A673 (cell line): ENCODE results near the gene STING1. TPM values are rescaled to one million over a fixed set of nuclear protein-coding genes. Genes with fewer than 3 reads are reported as not detected.
"Not testable (repeated sequence)": the region's sequence is repeated elsewhere in the genome, so short reads cannot be mapped to it uniquely, and the experiment has no call there.

Source experiments
- BruUV-seq: library from RNA; stranded (reverse); fragments of 400-500 nt; replicated peaks from 2 replicates; lab custom pipeline; 2021; lab: Mats Ljungman, UMichigan
- CTCF ChIA-PET: fragments of 300-600 bp; sonication (Branson Sonifier 250); formaldehyde crosslinking; loops from one replicate; lab custom pipeline; 2022; ENCODE audit warnings: antibody characterized with exemption; lab: Charles Lee
- POLR2A ChIA-PET: fragments of 300-600 bp; sonication (Branson Sonifier 250); formaldehyde crosslinking; loops from one replicate; lab custom pipeline; 2022; ENCODE audit warnings: antibody characterized with exemption; ENCODE audit not compliant: low non-redundant PET; lab: Charles Lee
- DNase-seq: peaks from one replicate; pipeline ENCODE4 v3.0.0-alpha.2; 2015; ENCODE audit warnings: low spot score
- H3K27ac ChIP-seq: fragments of 200-600 bp; sonication (generic); 2 replicates; pipeline ENCODE4 v1.5.1; 2016; ENCODE audit warnings: mixed run types, low read depth, mild to moderate bottlenecking, mixed read lengths, antibody characterized with exemption, low read length; ENCODE audit not compliant: poor library complexity, severe bottlenecking
- H3K27me3 ChIP-seq: fragments of 200-600 bp; sonication (generic); replicated peaks from 2 replicates; pipeline ENCODE4 v1.6.1; 2017; ENCODE audit warnings: mixed run types, low read depth, mild to moderate bottlenecking, mixed read lengths, antibody characterized with exemption, low read length; ENCODE audit not compliant: insufficient read depth, poor library complexity
- H3K36me3 ChIP-seq: fragments of 200-600 bp; sonication (generic); 2 replicates; pipeline ENCODE4 v1.6.1; 2016; ENCODE audit warnings: mixed run types, mild to moderate bottlenecking, mixed read lengths, antibody characterized with exemption, low read length; ENCODE audit not compliant: insufficient read depth, poor library complexity, severe bottlenecking
- H3K4me1 ChIP-seq: fragments of 200-600 bp; sonication (generic); 2 replicates; pipeline ENCODE4 v1.6.1; 2017; ENCODE audit warnings: mixed run types, mild to moderate bottlenecking, mixed read lengths, antibody characterized with exemption, low read length; ENCODE audit not compliant: insufficient read depth, poor library complexity, severe bottlenecking
- H3K4me3 ChIP-seq: fragments of 200-600 bp; sonication (generic); 2 replicates; pipeline ENCODE4 v1.5.1; 2016; ENCODE audit warnings: low read depth, mixed run types, mild to moderate bottlenecking, mixed read lengths, low read length; ENCODE audit not compliant: poor library complexity, severe bottlenecking
- H3K9me3 ChIP-seq: fragments of 200-600 bp; sonication (generic); 2 replicates; pipeline ENCODE4 v1.6.1; 2016; ENCODE audit warnings: mixed run types, low read depth, mild to moderate bottlenecking, mixed read lengths, antibody characterized with exemption, low read length; ENCODE audit not compliant: poor library complexity, severe bottlenecking
- EZH2 ChIP-seq: fragments of 200-600 bp; sonication (generic); IDR thresholded peaks from 2 replicates; pipeline ENCODE4 v1.6.1; 2017; ENCODE audit warnings: borderline replicate concordance, low read depth, mild to moderate bottlenecking, mixed read lengths, antibody characterized with exemption, low read length; ENCODE audit not compliant: poor library complexity, severe bottlenecking
- intact Hi-C: fragments of 100-400 bp; cut with micrococcal nuclease; formaldehyde crosslinking; loops from one replicate; pipeline ENCODE4 v1.10.0; 2022; ENCODE audit not compliant: unreplicated experiment
- total RNA-seq: library from RNA; stranded (reverse); gene quantifications from 2 replicates; pipeline ENCODE4 v1.2.3, GENCODE V29; 2021
- TF ChIP-seq, protein P1 (sequence below): fragments of 300-800, 200-600 bp; sonication (generic); conservative IDR thresholded peaks from 2 replicates; pipeline ENCODE4 v1.5.1; 2017; ENCODE audit warnings: low read depth, mild to moderate bottlenecking, antibody characterized with exemption, low read length, moderate library complexity, mixed read lengths

The STING1 gene
- total RNA-seq, 1 experiment from 2014 or later = 30.7 TPM

- Histone ChIP-seq H3K4me1 (peaks cover 3% of the 10 kb centered on the region), H3K9me3 (no peaks in the 10 kb centered on the region), H3K4me3 (no peak overlapping the region), H3K36me3 (no peaks in the 10 kb centered on the region), H3K27me3 (no peaks in the 10 kb centered on the region), H3K27ac (no peak overlapping the region)
- no TSS peak for BruUV-seq
- ChIA-PET POLR2A (no interaction called here), CTCF (interaction anchor here (0.5 to 1.3 kb wide), 2 partner anchors 91 to 284 kb away, joined by 3 to 16 read pairs; no protein-coding TSS in a partner anchor)
- DNase-seq = no peak
- intact Hi-C loops = loop anchor here (1.0 kb wide), 1 partner anchor 91 kb away; no protein-coding TSS in a partner anchor
- TF ChIP-seq EZH2 = no peak
- TF ChIP-seq, protein P1, sequence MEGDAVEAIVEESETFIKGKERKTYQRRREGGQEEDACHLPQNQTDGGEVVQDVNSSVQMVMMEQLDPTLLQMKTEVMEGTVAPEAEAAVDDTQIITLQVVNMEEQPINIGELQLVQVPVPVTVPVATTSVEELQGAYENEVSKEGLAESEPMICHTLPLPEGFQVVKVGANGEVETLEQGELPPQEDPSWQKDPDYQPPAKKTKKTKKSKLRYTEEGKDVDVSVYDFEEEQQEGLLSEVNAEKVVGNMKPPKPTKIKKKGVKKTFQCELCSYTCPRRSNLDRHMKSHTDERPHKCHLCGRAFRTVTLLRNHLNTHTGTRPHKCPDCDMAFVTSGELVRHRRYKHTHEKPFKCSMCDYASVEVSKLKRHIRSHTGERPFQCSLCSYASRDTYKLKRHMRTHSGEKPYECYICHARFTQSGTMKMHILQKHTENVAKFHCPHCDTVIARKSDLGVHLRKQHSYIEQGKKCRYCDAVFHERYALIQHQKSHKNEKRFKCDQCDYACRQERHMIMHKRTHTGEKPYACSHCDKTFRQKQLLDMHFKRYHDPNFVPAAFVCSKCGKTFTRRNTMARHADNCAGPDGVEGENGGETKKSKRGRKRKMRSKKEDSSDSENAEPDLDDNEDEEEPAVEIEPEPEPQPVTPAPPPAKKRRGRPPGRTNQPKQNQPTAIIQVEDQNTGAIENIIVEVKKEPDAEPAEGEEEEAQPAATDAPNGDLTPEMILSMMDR = no peak
Measured at GRCh38 chr5:139512786-139513390, 30.3 kb upstream of the STING1 start.

DNA sequence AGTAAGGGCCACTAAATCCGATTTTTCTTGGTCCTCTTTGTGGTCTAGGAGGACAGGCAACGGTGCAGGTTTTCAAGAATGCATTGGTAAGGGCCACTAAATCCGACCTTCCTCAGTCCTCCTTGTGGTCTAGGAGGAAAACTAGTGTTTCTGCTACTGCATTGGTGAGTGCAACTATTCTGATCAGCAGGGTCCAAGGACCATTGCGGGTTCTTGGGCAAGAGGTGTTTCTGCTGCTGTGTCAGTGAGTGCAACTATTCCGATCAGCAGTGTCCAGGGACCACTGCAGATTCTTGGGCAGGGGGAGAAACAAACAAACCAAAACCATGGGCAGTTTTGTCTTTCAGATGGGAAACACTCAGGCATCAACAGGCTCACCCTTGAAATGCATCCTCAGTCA, 22.2 kb upstream of the STING1 start:
- H3K27me3 ChIP-seq, DNase-seq, H3K36me3 ChIP-seq, H3K9me3 ChIP-seq, BruUV-seq, H3K27ac ChIP-seq, intact Hi-C loops, CTCF ChIA-PET, H3K4me3 ChIP-seq, H3K4me1 ChIP-seq: not testable (repeated sequence)
- POLR2A ChIA-PET = interaction anchor here (0.7 kb wide), 1 partner anchor 477 kb away, joined by 3 read pairs; no protein-coding TSS in a partner anchor

GRCh38 chr5:139503879-139504278, 21.3 kb upstream of the STING1 start:
- H3K4me1 ChIP-seq, H3K27ac ChIP-seq, H3K4me3 ChIP-seq, intact Hi-C loops, H3K9me3 ChIP-seq, CTCF ChIA-PET, DNase-seq, H3K36me3 ChIP-seq, H3K27me3 ChIP-seq, POLR2A ChIA-PET, BruUV-seq: not testable (repeated sequence)

DNA sequence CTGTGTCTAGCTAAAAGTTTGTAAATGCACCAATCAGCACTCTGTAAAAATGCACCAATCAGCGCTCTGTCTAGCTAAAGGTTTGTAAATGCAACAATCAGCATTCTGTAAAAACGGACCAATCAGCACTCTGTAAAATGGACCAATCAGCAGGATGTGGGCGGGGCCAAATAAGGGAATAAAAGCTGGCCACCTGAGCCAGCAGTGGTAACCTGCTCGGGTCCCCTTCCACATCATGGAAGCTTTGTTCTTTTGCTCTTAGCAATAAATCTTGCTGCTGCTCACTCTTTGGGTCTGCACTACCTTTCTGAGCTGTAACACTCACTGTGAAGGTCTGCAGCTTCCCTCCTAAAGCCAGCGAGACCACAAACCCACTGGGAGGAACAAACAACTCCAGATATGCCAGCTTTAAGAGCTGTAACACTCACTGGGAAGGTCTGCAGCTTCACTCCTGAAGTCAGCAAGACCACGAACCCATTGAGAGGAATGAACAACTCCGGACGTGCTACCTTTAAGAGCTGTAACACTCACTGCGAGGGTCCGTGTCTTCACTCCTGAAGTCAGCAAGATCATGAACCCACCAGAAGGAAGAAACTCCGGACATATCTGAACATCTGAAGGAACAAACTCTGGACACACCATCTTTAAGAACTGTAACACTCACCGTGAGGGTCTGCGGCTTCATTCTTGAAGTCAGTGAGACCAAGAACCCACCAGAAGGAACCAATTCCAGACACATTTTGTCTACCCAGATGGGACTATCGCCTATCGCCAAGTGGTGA, 20.7 kb upstream of the STING1 start:
- intact Hi-C loops, H3K9me3 ChIP-seq, H3K4me3 ChIP-seq, CTCF ChIA-PET, H3K27me3 ChIP-seq, H3K27ac ChIP-seq, DNase-seq, POLR2A ChIA-PET, BruUV-seq, H3K4me1 ChIP-seq, H3K36me3 ChIP-seq: not testable (repeated sequence)
